Right renal pelvis (tissue), 4 donors: ENCODE results near the gene CHAC2. TPM values are rescaled to one million over a fixed set of nuclear protein-coding genes. Genes with fewer than 3 reads are reported as not detected.
"Not testable (repeated sequence)": the region's sequence is repeated elsewhere in the genome, so short reads cannot be mapped to it uniquely, and the experiment has no call there.

Experiments used
- DNase-seq, 4 donors: peaks; one replicate each; pipeline ENCODE4 v3.0.0-alpha.2; 2013; ENCODE audit warnings: low read depth in 4 of 4, low spot score in 3 of 4, missing footprints in 1 of 4
- polyA plus RNA-seq, 4 donors: library from polyadenylated mRNA; unstranded; fragments of 120-200 nt; gene quantifications; one replicate each; pipeline ENCODE4 v1.2.1, GENCODE V29; 2013; ENCODE audit not compliant: insufficient read length in 4 of 4

Gene CHAC2
- 1 to 10 TPM; 4.6 to 5.6 (median 5.1) TPM for polyA plus RNA-seq

GRCh38 chr2:53767405-53768241, at the start of gene CHAC2:
TSS of gene CHAC2 (plus strand) at chr2:53767804. CDS start at chr2:53767887, 83 bp downstream.
- peak; percentile 65 to 74 (median 70) for DNase-seq

DNA sequence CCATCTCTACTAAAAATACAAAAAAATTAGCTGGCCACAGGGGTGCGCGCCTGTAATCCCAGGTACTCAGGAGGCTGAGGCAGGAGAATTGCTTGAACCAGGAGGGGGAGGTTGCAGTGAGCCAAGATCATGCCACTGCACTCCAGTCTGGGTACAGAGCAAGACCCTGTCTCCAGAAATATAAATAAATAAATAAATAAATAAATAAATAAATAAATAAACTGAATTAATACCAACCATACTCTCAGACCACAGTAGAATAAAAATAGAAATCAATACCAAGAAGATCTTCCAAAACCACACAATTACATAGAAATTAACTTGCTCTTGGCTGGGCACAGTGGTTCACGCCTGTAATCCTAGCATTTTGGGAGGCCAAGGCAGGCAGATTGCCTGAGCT, 46.7 kb upstream of the CHAC2 start:
- not testable (repeated sequence) for DNase-seq

DNA sequence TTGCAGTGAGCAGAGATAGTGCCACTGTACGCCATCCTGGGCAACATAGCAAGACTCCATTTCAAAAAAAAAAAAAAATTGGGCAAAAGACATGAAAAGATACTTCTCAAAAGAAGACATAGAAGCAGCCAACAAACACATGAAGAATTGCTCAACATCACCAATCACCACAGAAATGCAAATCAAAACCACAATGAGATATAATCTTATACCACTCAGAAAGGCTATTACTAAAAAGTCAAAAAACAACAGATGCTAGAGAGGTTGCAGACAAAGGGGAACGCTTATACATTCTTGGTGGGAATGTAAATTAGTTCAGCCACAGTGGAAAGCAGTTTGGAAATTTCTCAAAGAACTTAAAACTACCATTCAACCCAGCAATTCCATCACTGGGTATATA, 43.1 kb upstream of the CHAC2 start:
- no peak for DNase-seq

DNA sequence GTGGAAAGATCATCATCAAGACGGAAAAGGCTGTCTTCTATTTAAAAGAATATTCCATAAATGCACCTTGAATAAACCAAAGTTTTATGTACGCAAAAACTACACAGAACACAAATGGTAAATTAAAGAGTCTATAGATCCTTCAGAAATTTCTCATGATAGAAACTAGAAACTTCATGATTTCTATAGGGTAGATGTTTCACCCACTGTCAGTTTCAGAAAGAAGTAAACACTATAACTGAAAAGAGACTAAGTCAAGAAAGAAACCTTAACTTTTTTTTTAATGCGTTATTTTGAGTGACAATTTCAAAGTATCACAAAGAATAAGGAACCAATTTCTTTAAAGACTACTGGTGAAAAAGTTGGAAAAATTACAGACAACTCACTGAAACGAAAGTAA, 41.9 kb upstream of the CHAC2 start:
- no peak for DNase-seq

GRCh38 chr2:53727921-53728320, 39.7 kb upstream of the CHAC2 start:
- DNase-seq, result no peak

- DNase-seq, result no peak
Measured at GRCh38 chr2:53729143-53729762, 38.4 kb upstream of the CHAC2 start.

DNA sequence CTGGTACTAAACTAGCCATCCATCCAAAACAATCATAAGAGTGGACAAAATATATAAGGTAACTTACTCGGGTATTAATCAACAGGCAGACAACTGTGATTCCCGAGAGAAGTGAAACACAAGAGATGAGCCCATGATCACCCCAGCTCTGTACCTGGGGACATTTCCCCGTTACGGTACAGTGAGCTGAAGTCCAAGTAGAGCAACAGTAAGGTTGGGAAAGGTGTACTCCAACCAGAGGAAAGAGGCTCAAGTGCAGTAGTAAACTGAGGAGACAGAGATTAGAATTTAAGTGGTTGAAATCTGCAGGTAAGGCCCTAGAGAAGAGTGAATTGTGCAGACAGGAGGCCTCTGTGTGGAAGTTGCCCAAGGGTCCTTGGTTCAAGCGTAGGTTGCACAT, 30.5 kb upstream of the CHAC2 start:
- DNase-seq, result no peak

DNA sequence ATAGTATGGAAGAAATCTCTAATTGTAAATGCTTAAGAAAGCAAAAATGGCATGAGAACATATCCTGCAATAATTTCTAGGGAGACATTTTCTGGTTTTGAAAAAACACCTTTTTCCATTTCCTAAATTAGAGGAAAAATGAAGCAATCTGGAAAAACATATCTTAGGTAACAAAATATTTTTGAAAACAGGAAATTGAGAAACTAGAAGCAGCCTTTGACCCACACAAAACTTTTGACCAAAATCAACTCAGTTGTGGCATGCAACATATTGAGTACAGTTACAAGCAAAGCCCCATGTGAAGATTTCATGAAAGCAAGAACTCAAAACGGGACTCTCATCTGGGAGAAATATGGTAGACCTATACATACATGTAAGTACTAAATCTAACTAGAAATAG, 28.6 kb upstream of the CHAC2 start:
- no peak for DNase-seq

DNA sequence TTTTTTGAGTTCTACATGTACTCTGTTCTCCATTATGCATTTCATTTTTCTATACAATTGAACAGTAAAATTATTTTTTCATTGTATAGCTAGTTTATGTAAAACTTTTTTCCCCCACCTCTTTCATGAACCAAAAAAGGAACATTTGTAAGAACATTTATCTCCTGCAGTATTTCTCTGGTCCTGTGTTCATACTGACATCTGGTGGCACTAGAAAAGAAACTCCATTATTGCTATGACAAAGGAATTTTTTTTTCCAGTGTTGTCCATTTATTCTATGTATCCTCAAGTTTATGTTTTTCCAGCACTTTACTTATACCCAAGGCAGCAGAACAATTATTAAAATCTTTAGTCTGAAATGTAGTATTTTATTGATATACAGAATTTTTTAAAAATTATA, 27.4 kb upstream of the CHAC2 start:
- DNase-seq, result peak in 3 of 4 donors; percentile 5 to 12 (median 10)

DNA sequence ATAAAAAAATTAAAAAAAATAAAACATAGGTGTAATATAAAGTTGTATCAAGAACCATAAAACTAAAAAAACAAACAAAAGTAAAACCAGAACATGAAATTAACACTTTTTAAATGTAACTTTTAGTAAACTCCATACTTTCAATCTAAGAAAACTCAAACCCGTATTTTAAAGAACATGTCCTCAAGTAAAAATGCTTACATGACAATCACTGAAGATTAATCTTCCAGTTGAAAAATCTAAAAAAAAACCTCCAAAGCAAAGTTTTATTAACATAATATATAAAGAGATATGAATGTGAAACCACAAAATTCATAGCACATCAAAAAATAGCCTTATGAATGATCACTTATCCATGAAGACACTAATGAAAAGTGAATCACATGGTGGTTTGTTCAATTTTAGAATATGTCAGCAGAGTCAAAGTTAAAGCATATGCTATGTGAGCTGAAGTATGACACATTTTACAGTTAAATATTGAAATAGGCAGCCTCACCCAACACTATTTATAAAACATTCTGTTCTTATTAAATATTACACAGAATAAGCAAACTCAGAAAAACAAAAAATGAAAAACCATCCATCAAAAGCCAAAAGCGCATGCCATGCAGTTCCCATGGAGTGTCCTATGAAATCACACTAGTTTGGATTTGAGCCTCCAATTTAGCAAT, 23.1 kb upstream of the CHAC2 start:
- no peak for DNase-seq

- no peak for DNase-seq
Measured at GRCh38 chr2:53750041-53750768, 17.4 kb upstream of the CHAC2 start.

GRCh38 chr2:53751728-53752127, 15.9 kb upstream of the CHAC2 start:
- DNase-seq, result no peak

GRCh38 chr2:53752385-53752784, 15.2 kb upstream of the CHAC2 start:
- DNase-seq, result no peak

GRCh38 chr2:53753041-53753440, 14.6 kb upstream of the CHAC2 start:
- no peak for DNase-seq

DNA sequence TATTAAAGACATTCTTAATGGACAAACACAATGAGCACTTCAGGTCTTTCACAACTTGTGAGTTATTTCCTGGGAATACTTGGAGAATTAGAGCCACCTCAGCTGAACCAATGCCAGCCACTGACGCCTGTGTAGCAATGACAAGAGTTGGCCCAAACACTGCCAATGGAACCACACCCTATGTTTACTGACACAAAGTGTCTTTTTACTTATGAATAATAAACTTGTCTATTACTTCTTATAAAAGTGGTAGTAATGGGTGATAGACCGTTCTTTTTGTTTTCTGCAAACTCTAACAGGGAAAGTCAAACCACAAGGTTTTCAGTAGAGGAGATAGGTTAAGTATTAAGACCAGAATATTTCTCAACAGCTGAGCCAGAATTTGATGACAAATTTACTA, 12.5 kb upstream of the CHAC2 start:
- no peak for DNase-seq

GRCh38 chr2:53756644-53757043, 11.0 kb upstream of the CHAC2 start:
- no peak for DNase-seq

DNA sequence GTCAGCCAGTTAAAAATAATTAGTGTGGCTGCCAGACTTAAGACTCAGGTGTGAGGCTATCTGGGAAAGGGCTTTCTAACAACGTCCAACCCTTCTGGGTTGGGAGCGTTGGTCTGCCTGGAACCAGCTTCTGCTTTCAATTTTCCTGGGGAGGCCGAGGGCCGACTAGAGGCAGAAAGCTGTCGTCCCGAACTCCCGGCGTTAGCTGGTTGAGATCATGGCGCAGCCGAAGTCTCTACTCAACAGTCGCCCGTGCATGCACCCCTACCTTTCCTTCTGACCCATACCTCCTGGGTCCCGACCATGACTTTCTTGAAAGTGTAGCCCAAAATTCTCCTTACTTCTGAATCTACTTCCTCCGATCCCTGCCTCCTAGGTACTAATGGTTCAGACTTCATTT, 10.4 kb upstream of the CHAC2 start:
- DNase-seq, result not testable (repeated sequence)

- DNase-seq, result no peak
Measured at GRCh38 chr2:53765767-53766166, 1.8 kb upstream of the CHAC2 start.

GRCh38 chr2:53768242-53768542, 588 bp downstream of the CHAC2 start:
- no peak for DNase-seq

- no peak for DNase-seq
Measured at GRCh38 chr2:53769318-53769945, 1.8 kb downstream of the CHAC2 start.

DNA sequence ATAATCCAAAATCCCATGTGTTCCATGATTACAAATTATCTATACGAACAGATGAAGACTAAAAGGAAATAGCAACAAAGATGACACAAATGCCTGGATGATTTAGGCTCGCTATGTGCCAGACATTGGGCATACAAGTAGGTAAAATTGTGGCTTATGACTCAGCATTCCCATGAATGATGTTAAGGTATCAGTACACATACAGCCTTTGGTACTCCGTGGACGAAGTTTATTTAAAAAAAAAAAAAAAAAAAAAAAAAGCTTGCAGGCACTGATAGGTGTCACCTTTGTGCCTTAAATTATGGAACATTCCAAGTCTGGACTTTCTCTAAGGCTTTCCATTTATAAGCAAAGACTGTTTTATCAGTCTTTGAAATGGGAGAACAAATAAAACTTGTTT, 2.7 kb downstream of the CHAC2 start:
- no peak for DNase-seq
